Neural progenitor cell (in vitro differentiated cells): ENCODE measurements around the gene SLC27A3.

Experiments
- CTCF ChIP-seq: fragments of 200-600 bp; sonication (generic); IDR thresholded peaks from 2 replicates; pipeline ENCODE4 v1.5.1; 2017; ENCODE audit warnings: antibody characterized with exemption, mild to moderate bottlenecking
- EZH2phosphoT487 ChIP-seq: fragments of 200-600 bp; sonication (generic); IDR thresholded peaks from 2 replicates; pipeline ENCODE4 v1.6.1; 2017; ENCODE audit warnings: antibody characterized with exemption

GRCh38 chr1:153754266-153754665, 20.9 kb upstream of the SLC27A3 start:
- TF ChIP-seq CTCF (no peak), EZH2phosphoT487 (no peak)
